Adrenal gland (tissue), 5 donors: ENCODE results near the gene ZNF618.

Experiments used
- CTCF ChIP-seq, 6 experiments: fragments of 450-650 bp in 4 of 6; fragments of 200-600 bp in 2 of 6; sonication (generic) in 1 of 6; IDR thresholded peaks; 1 replicate in 5 of 6; 2 replicates in 1 of 6; pipeline versions ENCODE4 v1.5.1 to v1.8.0; 2016 to 2021; ENCODE audit warnings: antibody characterized with exemption in 6 of 6, mild to moderate bottlenecking in 2 of 6, moderate library complexity in 1 of 6
- POLR2A ChIP-seq, 2 donors: fragments of 450-650 bp; IDR thresholded peaks; one replicate each; pipeline ENCODE4 v1.6.1; 2017; ENCODE audit warnings: antibody characterized with exemption in 2 of 2, mild to moderate bottlenecking in 2 of 2, moderate library complexity in 1 of 2
- donor health status: DM: no; HTN: no; CAD: no.

- TF ChIP-seq CTCF (IDR thresholded peaks at IDR 0.05) (peak; percentile 77 to 97 (median 86)), POLR2A (IDR thresholded peaks at IDR 0.05) (no peak)
These were observed 206.1 kb downstream of the ZNF618 start for GRCh38 chr9:114082017-114082762.
